Nephron (organoid): ENCODE measurements around the gene CEP290.

Experiments
- H3K27ac Mint-ChIP-seq, 3 experiments: 2 replicates each; pipeline ENCODE4 v1.8.0; 2020; ENCODE audit warnings: mixed read lengths in 3 of 3, mild to moderate bottlenecking in 2 of 3, moderate library complexity in 1 of 3
- H3K27me3 Mint-ChIP-seq: 2 replicates; pipeline ENCODE4 v1.8.0; 2021; ENCODE audit warnings: low read depth, mild to moderate bottlenecking, moderate library complexity, mixed read lengths
- H3K36me3 Mint-ChIP-seq: 2 replicates; pipeline ENCODE4 v1.8.0; 2020; ENCODE audit warnings: low read depth, mixed read lengths
- H3K4me1 Mint-ChIP-seq: 2 replicates; pipeline ENCODE4 v1.8.0; 2020; ENCODE audit warnings: mixed read lengths
- H3K4me3 Mint-ChIP-seq, 3 experiments: 2 replicates each; pipeline ENCODE4 v1.8.0; 2020; ENCODE audit warnings: mild to moderate bottlenecking in 3 of 3, mixed read lengths in 3 of 3, moderate library complexity in 2 of 3
- H3K9me3 Mint-ChIP-seq: 2 replicates; pipeline ENCODE4 v1.8.0; 2020; ENCODE audit warnings: mixed read lengths
- CTCF ChIP-seq, 3 experiments: fragments of 200-600 bp; sonication (generic); IDR thresholded peaks; one replicate each; pipeline ENCODE4 v1.5.0; 2021; ENCODE audit warnings: antibody characterized with exemption in 3 of 3; ENCODE audit not compliant: unreplicated experiment in 3 of 3

Gene CEP290

GRCh38 chr12:88029093-88029665 is 112.7 kb downstream of the CEP290 start, which contains the start of gene C12orf50:
Gene C12orf50, minus strand, starts transcription at chr12:88029401. Its CDS starts 2,439 bp downstream, at chr12:88026962.
- H3K4me1 Mint-ChIP-seq = no peaks in the 10 kb centered on the region
- H3K27me3 Mint-ChIP-seq = no peaks in the 10 kb centered on the region
- no peaks in the 10 kb centered on the region for H3K36me3 Mint-ChIP-seq
- H3K9me3 Mint-ChIP-seq = peaks cover 8% of the 10 kb centered on the region
- TF ChIP-seq CTCF (IDR thresholded peaks at IDR 0.05; ENCODE audit: unreplicated experiment in 3 of 3) = no peak
- no peak within 1 kb of the TSS for H3K4me3 Mint-ChIP-seq
- H3K27ac Mint-ChIP-seq = no peak within 1 kb of the TSS

- Mint-ChIP-seq H3K27ac (no peak overlapping the region), H3K4me3 (no peak overlapping the region), H3K9me3 (peaks cover 5% of the 10 kb centered on the region), H3K36me3 (no peaks in the 10 kb centered on the region), H3K27me3 (no peaks in the 10 kb centered on the region), H3K4me1 (no peaks in the 10 kb centered on the region)
- no peak for TF ChIP-seq CTCF (IDR thresholded peaks at IDR 0.05; ENCODE audit: unreplicated experiment in 3 of 3)
Observed at GRCh38 chr12:88026196-88026595, 115.7 kb downstream of the CEP290 start.

GRCh38 chr12:88017964-88018363 is 123.9 kb downstream of the CEP290 start:
- Mint-ChIP-seq H3K27ac (no peak overlapping the region), H3K9me3 (peaks cover 33% of the 10 kb centered on the region), H3K36me3 (no peaks in the 10 kb centered on the region), H3K4me1 (no peaks in the 10 kb centered on the region), H3K4me3 (no peak overlapping the region), H3K27me3 (no peaks in the 10 kb centered on the region)
- no peak for TF ChIP-seq CTCF (IDR thresholded peaks at IDR 0.05; ENCODE audit: unreplicated experiment in 3 of 3)

- peaks cover 27% of the 10 kb centered on the region for H3K9me3 Mint-ChIP-seq
- no peaks in the 10 kb centered on the region for H3K36me3 Mint-ChIP-seq
- no peaks in the 10 kb centered on the region for H3K27me3 Mint-ChIP-seq
- no peak for TF ChIP-seq CTCF (IDR thresholded peaks at IDR 0.05; ENCODE audit: unreplicated experiment in 3 of 3)
- H3K4me3 Mint-ChIP-seq = no peak overlapping the region
- H3K27ac Mint-ChIP-seq = no peak overlapping the region
- H3K4me1 Mint-ChIP-seq = no peaks in the 10 kb centered on the region
Observed at GRCh38 chr12:88015825-88016224, 126.1 kb downstream of the CEP290 start.

GRCh38 chr12:88011755-88012154 is 130.1 kb downstream of the CEP290 start:
- no peaks in the 10 kb centered on the region for H3K36me3 Mint-ChIP-seq

More at GRCh38 chr12:88011755-88012154, 130.1 kb downstream of the CEP290 start:
- no peak overlapping the region for H3K27ac Mint-ChIP-seq
- H3K4me3 Mint-ChIP-seq = no peak overlapping the region
- peaks cover 3% of the 10 kb centered on the region for H3K9me3 Mint-ChIP-seq
- H3K4me1 Mint-ChIP-seq = no peaks in the 10 kb centered on the region
- no peaks in the 10 kb centered on the region for H3K27me3 Mint-ChIP-seq
- TF ChIP-seq CTCF (IDR thresholded peaks at IDR 0.05; ENCODE audit: unreplicated experiment in 3 of 3) = no peak
